GM21381 (cell line): ENCODE measurements around the gene KLK1.

ENCODE experiments used
- ATAC-seq: cut with Tn5 transposase; IDR thresholded peaks from one replicate; pipeline ENCODE4 v1.9.1; 2021; ENCODE audit warnings: mild to moderate bottlenecking, moderate library complexity; ENCODE audit not compliant: unreplicated experiment

KLK1 gene

DNA sequence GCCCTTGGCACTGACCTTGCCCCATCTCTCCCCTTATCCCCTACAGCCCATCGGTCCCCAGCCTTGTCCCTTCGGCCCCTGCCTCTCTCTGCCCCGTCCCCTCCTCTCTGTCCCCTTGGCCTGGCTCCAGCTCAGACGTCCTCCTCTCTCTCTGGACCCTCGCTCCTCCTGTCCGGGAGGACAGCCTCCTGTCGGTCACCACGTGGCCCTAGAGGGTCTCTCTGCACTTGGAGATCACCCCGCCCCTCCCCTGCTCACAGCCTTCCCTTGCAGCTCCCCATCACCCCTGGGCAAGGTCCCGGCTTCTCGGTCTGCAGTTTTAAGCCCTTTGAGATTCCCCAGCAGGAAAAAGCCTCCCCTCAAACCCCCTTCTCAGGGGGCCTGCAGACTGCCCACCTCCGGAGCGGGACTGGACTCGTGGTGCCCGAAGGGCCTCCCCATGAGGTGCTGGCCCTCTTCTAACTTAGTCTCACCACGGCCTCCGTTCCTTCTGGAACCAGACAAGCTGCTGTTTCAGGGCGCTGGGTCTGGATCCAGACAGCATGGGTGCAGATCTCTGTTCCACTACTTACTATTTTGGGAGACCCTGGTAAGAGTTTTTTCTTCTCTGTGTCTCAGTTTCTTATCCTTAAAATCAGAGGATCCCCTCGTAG is 13.1 kb upstream of the KLK1 start:
- ATAC-seq, result no peak

- ATAC-seq, result peak; percentile 84
Observed at GRCh38 chr19:50835785-50836542, 12.4 kb upstream of the KLK1 start.

DNA sequence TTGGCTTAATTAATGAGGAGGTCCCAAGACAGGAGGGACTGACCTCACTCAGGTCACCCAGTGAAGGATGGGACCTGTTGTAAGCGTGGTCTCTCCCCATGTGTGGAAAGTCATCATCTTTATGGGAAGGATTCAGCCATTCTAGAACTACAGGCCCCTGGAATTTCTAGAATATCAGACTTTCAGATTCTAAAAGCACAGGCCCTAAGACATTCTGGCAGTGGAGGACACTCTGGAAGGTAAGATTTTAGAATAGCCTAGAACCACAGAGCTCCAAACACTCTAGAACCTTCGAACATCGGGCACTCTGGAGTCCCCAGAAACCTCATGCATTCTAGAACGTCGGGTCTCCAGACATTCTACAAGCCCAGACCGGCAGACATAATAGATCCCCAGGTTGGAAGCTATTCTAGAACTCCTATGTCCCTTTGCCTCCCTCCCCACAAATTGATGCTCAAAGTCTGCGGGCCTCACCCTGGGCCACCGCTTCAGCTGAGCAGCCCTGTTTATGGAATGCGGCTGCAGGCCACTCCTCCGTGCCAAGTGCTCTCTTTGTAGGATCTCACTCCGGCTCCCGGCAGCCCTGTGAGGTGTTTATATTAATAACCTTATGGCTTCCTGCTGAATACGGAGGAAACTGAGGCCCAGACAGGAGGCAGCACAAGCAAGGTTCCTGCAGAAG is 11.7 kb upstream of the KLK1 start:
- no peak for ATAC-seq

DNA sequence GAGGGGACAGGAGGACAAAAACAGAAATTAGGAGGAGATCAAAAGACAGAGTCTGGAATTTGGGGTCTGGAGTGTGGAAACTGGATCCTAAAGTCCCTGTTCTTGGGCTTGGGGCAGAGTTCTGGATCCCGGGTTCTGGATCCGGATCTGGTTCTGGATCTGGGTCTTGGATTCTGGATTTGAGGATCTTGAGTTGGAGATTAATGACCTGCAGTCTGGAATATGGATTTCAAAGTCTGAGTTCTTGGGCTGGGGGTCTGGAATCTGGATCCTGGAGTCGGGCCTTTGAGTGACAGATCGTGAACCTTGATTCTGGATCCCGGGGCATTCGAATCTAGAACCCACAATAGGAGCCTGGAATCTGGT is 10.2 kb upstream of the KLK1 start:
- ATAC-seq, result no peak

GRCh38 chr19:50833117-50833801 is 9.7 kb upstream of the KLK1 start, which contains the start of gene KLK15:
Gene KLK15 (minus strand): TSS chr19:50833574. CDS start chr19:50831492, 2,082 bp downstream.
- no peak for ATAC-seq

DNA sequence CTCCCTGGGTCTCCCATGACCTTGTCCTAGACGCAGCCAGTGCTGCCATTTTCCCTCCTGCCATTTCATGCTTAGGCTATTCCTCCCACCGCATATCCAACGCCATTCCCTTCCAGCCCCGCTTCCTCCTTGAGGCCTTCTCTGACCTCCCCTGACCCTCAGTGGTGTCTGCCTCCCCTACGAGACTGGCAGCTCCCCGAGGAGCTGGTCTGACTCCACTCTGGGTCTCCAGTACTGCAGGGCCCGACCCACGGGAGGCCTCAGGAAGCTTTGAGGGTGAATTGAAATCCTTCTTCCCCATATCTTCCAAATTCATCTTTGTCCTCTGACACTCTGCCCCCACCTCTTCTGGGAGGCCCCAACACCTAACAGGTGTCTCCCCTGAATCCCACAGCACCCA is 9.1 kb upstream of the KLK1 start:
- ATAC-seq, result no peak

DNA sequence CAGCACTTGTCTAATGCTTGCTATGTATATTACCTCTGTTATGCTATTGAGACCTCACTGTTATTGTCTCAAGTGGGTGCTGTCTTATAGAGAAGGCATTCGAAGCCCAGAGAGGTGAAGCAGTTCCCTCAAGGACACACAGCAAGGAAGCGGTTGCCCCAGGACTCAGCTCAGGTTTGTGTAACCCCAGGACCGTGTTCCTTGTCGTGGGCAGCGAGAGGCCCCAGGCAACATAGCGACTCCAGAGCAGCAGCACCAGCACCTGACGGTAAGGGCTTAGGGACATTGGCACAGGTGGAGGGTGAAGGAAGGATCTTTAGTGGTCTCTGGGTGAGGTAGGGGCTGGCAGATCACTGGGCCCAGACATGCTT is 7.4 kb upstream of the KLK1 start:
- no peak for ATAC-seq

DNA sequence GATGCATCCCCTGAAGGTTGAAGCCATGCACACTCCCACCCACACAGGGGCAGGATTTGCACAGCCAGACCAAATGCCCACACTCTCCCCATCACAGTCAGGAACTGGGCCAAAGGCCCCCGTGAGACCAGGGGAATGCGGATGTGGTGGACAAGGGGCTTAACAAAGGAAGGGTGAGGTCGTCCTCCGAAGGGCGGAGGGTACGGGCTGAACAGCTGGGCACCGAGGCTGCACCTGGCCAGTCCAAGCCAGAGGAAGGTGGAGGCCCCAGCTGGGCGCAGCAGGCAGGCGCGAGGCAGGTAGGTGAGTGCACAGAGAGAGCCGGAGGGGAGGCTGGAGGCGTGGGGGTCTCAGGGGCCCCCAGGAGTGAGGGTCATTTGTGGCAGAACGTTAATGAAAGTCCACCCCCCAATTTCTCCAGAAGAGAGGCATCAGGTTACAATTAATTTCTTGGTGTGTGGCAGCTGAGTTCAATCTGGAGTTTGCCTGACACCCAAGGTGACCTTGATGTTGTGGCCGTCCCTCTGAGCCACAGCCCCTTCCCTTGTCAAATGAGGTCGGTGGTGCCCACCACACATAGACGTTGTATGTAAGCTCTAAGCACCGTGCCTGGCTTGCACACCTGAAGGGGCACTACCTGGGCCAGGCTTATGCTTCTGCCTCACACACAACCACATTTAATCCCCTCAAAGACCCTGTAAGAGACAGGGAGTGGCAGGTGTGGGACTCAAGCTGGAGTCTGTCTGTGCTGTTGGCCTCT is 6.9 kb upstream of the KLK1 start:
- ATAC-seq, result no peak

- no peak for ATAC-seq
Observed at GRCh38 chr19:50829801-50830200, 6.2 kb upstream of the KLK1 start.

DNA sequence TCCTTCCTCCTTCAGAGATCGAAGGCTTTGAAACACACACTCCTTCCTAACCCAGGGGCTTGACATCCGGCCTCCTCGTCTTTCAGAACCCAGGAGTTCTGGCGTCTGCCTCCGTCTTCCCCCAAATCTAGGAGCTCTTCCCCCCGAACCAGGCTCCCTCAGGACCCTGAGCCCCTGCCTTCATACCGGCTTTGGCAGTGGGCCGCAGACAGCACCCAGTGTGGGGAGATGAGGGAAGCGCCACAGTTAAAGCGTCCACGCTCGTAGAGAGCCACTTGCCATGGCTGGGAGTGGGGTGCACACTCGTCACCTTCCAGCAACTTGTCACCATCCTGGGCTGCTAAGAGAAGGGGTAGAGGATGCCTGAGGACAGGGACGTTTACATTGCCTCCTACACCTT is 3.9 kb upstream of the KLK1 start:
- no peak for ATAC-seq

GRCh38 chr19:50826492-50827240 is 3.1 kb upstream of the KLK1 start:
- no peak for ATAC-seq

DNA sequence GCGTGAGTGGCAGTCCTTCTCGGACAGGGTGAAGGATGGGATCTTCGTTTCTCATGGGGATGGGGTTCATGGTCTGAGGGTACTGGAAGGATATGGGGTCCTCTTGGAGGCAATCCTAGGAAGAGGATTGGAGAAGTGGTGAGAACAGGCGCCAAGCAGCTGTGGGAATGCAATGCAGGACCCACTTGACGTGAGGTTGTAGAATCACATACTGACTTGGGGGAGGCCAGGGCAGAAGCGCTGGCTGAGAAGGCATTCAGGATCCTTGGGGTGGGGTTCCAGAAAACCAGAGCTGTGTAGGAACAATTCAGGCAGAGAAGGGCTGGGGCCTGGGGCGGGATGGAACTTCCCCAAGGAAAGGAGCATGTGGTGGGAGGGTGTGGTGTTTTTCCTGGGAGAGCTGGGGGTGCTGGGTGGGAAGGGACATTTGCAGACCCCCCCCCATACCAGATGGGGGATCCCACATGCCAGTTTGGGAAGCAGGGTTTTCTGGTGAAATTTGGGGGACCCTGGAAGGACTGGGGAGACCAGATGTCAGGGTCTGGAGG is 852 bp downstream of the KLK1 start:
- ATAC-seq, result no peak

GRCh38 chr19:50821622-50822021 is 2.0 kb downstream of the KLK1 start:
- ATAC-seq, result no peak

- ATAC-seq, result no peak
Observed at GRCh38 chr19:50821248-50821612, 2.4 kb downstream of the KLK1 start.

GRCh38 chr19:50820549-50821247 is 2.9 kb downstream of the KLK1 start:
- no peak for ATAC-seq

- no peak for ATAC-seq
Observed at GRCh38 chr19:50820086-50820485, 3.5 kb downstream of the KLK1 start.

DNA sequence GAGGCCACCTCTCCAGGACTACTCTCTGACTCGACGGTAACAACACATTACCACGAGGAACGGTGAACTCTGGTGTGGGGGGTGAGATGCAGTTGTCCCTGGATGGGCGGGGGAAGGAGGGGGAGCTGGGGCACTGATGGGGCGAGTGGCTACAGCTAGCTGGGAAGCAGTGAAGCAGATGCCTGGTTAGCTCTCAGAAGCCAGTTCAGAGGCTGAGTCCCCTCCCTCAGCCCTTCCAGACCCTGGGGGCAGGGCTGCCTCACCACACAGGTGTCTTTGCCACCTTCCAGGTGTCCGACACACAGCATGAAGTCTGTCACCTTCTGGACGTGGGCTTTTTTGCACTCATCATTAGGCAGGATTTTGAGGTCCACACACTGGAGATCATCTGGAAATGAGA is 4.0 kb downstream of the KLK1 start:
- ATAC-seq, result no peak

- no peak for ATAC-seq
Observed at GRCh38 chr19:50818859-50819472, 4.6 kb downstream of the KLK1 start.
